GDM1 (cell line): Measurements from ENCODE around the gene TM7SF2.

Source experiments
- DNase-seq: peaks from one replicate; lab custom pipeline; 2025; lab: John Stamatoyannopoulos, UW

TM7SF2 gene

DNA sequence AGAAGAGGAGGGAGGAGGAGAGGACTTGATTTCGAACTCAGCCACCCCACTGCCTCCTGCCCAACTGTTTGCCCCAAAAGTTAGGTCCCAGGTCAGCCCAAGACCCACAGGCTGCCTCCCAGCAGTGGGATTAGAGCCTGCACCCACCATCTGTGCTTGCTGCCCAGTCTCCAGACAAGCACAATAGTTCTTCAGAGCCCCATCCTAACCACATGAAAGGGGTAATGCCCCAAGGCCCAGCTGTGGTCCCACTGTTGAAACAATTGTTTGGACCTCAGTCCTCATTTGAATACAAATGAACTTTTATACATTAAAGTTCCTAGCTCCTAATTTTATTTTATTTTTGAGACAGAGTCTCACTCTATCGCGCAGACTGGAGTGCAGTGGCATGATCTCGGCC, 21.0 kb upstream of the TM7SF2 start:
- no peak for DNase-seq

DNA sequence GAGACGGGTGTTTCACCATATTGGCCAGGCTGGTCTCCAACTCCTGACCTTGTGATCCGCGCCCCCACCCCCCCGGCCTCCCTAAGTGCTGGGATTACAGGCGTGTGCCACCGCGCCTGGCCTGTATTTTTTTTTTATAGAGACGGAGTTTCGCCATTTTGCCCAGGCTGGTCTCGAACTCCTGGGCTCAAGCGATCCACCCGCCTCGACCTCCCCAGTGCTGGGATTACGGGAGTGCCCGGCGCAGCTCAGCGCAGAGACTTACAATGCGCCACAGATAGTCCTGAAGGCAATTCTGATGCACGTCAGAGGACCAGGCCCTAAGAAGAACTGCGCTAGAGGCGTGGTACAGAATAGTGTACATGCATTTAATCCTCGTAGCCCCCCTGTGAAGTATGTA, 16.2 kb upstream of the TM7SF2 start:
- no peak for DNase-seq

DNA sequence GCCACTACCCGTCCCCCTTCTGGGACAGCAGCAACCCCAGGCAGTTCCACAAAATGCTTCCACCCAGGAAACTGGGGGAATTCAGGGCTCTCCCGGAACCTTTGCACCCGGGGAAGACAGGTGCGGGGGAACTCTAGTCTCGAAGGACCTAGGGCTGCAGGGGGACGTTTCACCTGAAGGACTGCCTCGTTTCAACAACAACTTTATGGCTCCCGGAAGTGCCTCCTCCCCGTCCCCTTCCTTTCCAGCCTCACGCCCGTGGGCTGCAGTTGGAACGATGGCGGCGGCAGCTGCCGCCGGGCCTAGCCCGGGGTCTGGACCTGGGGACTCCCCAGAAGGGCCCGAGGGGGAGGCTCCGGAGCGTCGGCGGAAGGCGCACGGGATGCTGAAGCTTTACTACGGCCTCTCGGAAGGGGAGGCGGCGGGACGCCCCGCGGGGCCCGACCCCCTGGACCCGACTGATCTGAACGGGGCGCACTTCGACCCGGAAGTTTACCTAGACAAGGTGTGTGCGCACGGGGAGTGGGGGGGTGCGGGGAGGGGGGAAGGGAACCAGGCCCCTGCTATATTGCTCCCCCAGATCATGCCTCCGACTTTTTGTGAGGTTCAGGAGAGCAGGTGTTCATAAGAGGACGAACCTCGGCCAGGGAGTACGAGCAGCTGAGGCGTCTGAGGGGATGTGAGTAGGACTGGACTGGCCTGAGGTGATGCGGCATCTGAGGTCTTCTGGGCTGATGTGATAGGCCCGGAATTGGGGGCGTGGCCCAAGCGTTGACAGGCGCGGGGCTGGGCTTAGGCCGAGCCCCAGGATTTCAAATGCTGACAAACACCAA, 15.5 kb upstream of the TM7SF2 start, which contains the start of gene VPS51:
TSS of gene VPS51 (plus strand) at position 241 of the 833 bp plus-strand sequence. CDS start at position 278, 37 bp downstream.
- peak; percentile 74 for DNase-seq

- no peak for DNase-seq
Observed at GRCh38 chr11:65096926-65097325, 14.7 kb upstream of the TM7SF2 start.

GRCh38 chr11:65100674-65101350, 10.9 kb upstream of the TM7SF2 start:
- no peak for DNase-seq

DNA sequence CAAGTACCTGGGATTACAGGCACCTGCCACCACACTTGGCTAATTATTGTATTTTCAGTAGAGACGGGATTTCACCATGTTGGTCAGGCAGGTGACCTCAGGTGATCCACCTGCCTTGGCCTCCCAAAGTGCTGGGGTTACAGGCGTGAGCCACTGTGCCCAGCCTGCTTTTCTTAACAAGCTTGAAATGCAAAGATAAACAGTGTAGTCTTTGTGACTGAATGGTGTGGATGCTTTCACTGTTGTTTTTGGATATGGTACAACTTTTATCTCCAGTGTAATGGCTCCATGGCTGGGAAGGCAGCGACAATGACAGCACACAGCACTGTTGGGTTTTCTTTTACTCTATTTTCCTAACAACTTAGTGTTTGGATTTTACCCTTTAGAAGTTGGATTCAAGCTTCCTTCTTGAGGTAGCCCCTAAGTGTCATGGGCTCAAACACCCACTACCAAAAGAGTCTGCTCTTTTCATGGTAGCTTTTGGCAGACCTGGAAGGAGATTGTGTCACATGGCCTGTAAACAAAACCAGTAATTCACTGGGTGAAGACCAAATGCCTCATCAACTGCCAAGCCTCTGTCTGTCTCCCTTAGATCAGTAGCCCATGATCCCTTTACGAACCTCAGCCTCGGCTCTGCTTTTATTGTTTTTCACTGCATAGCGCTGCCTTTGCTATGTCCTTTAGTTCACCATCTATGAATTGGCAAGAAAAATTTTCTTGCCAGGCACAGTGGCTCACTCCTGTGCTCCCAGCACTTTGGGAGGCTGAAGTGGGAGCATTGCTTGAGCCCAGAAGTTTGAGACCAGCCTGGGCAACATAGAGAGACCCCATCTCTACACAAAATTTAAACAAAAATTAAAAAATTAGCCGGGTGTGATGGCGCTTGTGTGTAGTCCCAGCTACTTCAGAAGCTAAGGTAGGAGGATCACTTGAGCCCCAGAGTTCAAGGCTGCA, 9.3 kb upstream of the TM7SF2 start:
- DNase-seq, result no peak

DNA sequence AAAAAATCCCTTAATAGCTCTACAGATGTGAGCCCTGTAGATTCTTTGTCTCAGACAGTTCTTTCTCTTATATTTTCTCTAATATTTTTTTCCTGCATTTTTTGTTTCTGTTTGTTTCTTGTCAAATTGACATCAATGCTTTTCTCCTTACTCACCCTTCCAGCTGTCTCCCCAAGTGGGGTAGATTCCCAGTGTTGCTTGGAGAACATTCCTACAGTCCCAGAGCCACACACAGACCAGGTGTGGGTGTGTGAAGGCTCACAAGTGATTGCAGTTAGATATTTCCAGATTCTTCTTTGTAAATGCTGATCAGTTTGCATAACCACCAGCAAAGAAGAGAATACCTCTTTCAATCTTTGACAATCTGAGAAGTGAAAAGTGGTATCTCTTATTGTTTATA, 8.2 kb upstream of the TM7SF2 start:
- no peak for DNase-seq

- no peak for DNase-seq
Observed at GRCh38 chr11:65104628-65105027, 7.0 kb upstream of the TM7SF2 start.

GRCh38 chr11:65107078-65107477, 4.6 kb upstream of the TM7SF2 start:
- DNase-seq, result no peak

DNA sequence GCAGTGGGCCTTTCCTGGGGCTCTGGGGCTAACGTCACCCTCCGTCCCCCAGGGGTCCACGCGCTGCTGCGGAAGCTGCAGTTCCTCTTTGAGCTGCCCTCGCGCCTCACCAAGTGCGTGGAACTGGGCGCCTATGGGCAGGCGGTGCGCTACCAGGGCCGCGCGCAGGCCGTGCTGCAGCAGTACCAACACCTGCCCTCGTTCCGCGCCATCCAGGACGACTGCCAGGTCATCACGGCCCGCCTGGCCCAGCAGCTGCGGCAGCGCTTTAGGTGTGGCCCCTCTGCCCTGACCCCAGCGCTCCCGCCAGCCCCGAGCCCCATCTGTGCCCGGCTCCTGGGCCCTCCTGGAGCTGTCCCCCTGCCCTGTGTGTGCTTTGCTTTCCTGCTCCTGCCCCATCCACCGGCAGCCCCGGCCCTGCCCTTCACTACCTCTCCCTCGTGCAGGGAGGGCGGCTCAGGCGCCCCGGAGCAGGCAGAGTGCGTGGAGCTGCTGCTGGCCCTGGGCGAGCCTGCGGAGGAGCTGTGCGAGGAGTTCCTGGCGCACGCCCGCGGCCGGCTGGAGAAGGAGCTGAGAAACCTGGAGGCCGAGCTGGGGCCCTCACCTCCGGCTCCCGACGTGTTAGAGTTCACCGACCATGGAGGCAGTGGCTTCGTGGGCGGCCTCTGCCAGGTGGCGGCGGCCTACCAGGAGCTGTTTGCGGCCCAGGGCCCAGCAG, 3.8 kb upstream of the TM7SF2 start:
- DNase-seq, result no peak

GRCh38 chr11:65108469-65109123, 3.1 kb upstream of the TM7SF2 start:
- DNase-seq, result no peak

- DNase-seq, result no peak
Observed at GRCh38 chr11:65109231-65110198, 2.2 kb upstream of the TM7SF2 start.

DNA sequence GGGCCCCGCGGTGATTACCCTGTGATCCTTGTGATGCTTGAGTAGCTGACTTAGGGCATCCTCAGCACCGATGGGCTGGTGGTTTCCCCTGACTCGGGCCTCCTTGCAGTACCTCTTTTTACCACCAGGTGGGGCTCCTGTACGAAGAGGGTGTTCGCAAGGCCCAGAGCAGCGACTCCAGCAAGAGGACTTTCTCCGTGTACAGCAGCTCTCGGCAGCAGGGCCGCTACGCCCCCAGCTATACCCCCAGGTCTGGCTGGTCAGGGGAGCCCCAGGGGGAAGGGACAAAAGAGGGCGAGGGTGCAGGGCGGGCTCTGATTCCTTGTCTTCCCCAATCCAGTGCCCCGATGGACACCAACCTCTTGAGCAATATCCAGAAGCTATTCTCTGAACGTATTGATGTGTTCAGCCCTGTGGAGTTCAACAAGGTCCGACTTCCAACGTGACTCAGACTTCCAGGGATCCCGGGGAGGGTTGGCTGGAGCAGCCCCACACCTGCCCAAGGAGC, 1.3 kb upstream of the TM7SF2 start:
- peak; percentile 69 for DNase-seq

DNA sequence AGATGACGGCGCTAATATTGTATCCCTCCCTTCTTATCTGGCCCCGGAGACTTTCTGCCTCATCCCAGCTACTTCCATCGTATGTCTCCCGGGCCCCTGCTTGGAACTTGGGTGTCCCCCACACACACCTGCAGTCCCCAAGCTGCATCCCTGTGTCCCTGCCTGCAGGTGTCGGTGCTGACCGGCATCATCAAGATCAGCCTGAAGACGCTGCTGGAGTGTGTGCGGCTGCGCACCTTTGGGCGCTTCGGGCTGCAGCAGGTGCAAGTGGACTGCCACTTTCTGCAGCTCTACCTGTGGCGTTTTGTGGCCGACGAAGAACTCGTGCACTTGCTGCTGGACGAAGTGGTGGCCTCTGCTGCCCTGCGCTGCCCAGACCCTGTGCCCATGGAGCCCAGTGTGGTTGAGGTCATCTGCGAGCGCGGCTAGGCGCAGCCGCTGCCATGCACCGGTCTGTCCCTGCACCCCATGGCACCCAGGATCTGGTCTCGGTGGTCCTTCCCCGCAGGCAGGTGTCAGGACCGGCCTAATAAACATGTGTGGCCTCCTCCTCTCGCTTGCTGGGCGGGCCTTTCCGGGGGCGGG, 421 bp upstream of the TM7SF2 start:
- DNase-seq, result no peak

GRCh38 chr11:65112546-65113360, 1.1 kb downstream of the TM7SF2 start:
- peak; percentile 61 for DNase-seq

- DNase-seq, result no peak
Observed at GRCh38 chr11:65113361-65113756, 1.7 kb downstream of the TM7SF2 start.

- no peak for DNase-seq
Observed at GRCh38 chr11:65113839-65114238, 2.2 kb downstream of the TM7SF2 start.

DNA sequence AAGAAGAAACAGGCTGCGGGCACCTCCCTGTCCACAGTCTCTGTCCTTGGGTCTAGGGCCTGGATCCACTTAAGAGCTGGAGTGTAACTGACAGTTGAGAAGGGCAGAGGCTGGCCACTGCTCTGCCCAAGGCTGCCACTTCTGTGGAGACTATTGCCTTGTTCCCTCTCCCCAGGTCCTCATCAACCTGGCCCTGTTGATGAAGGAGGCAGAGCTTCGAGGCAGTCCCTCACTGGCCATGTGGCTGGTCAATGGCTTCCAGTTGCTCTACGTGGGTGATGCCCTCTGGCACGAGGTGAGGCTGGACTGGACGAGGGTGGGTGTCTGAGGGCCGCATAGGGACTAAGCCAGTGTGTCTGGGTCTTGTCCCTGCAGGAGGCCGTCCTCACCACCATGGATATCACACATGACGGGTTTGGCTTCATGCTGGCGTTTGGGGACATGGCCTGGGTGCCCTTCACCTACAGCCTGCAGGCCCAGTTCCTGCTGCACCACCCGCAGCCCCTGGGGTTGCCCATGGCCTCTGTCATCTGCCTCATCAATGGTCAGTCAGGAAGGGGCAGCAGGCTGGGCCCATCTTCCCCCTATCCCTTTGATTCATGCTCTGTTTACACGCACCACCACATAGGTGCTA, 3.0 kb downstream of the TM7SF2 start:
- no peak for DNase-seq
